HG02678 (cell line): Measurements from ENCODE around the gene PNPO.
"Not testable (repeated sequence)": the region's sequence is repeated elsewhere in the genome, so short reads cannot be mapped to it uniquely, and the experiment has no call there.

Experiments used
- ATAC-seq: cut with Tn5 transposase; IDR thresholded peaks from one replicate; pipeline ENCODE4 v1.9.1; 2021; ENCODE audit warnings: mild to moderate bottlenecking, moderate library complexity; ENCODE audit not compliant: unreplicated experiment

PNPO gene

GRCh38 chr17:47917581-47917980, 23.8 kb upstream of the PNPO start:
- no peak for ATAC-seq

GRCh38 chr17:47918006-47918405, 23.4 kb upstream of the PNPO start:
- ATAC-seq, result no peak

- no peak for ATAC-seq
These were observed 22.4 kb upstream of the PNPO start for GRCh38 chr17:47918991-47919390.

- not testable (repeated sequence) for ATAC-seq
These were observed 21.5 kb upstream of the PNPO start for GRCh38 chr17:47919889-47920288.

- no peak for ATAC-seq
These were observed 16.3 kb upstream of the PNPO start for GRCh38 chr17:47924785-47925677.

GRCh38 chr17:47925678-47925988, 15.7 kb upstream of the PNPO start:
- ATAC-seq, result no peak

GRCh38 chr17:47927821-47928400, 13.5 kb upstream of the PNPO start:
- no peak for ATAC-seq

GRCh38 chr17:47928415-47928814, 13.0 kb upstream of the PNPO start:
- no peak for ATAC-seq

- ATAC-seq, result no peak
These were observed 12.0 kb upstream of the PNPO start for GRCh38 chr17:47929218-47930000.

- no peak for ATAC-seq
These were observed 9.5 kb upstream of the PNPO start for GRCh38 chr17:47931848-47932247.

- no peak for ATAC-seq
These were observed 6.5 kb upstream of the PNPO start for GRCh38 chr17:47934856-47935255.

- ATAC-seq, result not testable (repeated sequence)
These were observed 5.9 kb upstream of the PNPO start for GRCh38 chr17:47935468-47935867.

- ATAC-seq, result no peak
These were observed 5.4 kb upstream of the PNPO start for GRCh38 chr17:47935961-47936360.

GRCh38 chr17:47937941-47938340, 3.4 kb upstream of the PNPO start:
- no peak for ATAC-seq

GRCh38 chr17:47942096-47942510, 732 bp downstream of the PNPO start:
- no peak for ATAC-seq

- no peak for ATAC-seq
These were observed 1.2 kb downstream of the PNPO start for GRCh38 chr17:47942568-47942967.

GRCh38 chr17:47945080-47945479, 3.7 kb downstream of the PNPO start:
- ATAC-seq, result no peak

GRCh38 chr17:47945529-47946508, 4.4 kb downstream of the PNPO start:
- ATAC-seq, result no peak

GRCh38 chr17:47946516-47946915, 5.1 kb downstream of the PNPO start:
- ATAC-seq, result no peak

GRCh38 chr17:47946929-47947397, 5.6 kb downstream of the PNPO start:
- peak; percentile 55 for ATAC-seq
